ENCODE results near the gene CCDC141. TPM values are rescaled to one million over a fixed set of nuclear protein-coding genes. Genes with fewer than 3 reads are reported as not detected.

The CCDC141 gene
- total RNA-seq, 4 donors from 2014 or later = 1.7 to 7.7 (median 3.9) TPM

DNA sequence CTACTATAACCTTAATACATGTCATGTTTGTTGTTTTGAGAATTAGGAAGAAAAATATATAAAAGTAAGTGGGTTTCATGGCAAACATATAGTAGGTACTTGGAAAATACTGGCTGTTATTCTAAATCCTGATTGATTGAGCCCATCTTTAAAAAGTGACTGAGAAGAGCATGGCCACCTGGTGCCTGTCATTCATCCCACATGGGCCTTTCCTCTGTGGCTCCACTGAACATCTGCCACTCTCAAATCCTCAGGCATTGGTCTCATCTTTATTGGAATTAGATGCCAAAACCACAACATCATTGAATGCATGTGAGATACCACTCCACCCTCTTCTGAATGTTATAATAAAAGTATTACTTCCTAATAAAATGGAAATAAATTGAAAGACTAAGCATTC is 141.1 kb downstream of the CCDC141 start:
- TF ChIP-seq CTCF (IDR thresholded peaks at IDR 0.05) (no peak), EP300 (IDR thresholded peaks at IDR 0.05) (no peak), POLR2A (IDR thresholded peaks at IDR 0.05) (no peak)
- DNase-seq (ENCODE audit: low spot score in 2 of 2) = no peak
- no peaks in the 10 kb centered on the region for H3K36me3 ChIP-seq

DNA sequence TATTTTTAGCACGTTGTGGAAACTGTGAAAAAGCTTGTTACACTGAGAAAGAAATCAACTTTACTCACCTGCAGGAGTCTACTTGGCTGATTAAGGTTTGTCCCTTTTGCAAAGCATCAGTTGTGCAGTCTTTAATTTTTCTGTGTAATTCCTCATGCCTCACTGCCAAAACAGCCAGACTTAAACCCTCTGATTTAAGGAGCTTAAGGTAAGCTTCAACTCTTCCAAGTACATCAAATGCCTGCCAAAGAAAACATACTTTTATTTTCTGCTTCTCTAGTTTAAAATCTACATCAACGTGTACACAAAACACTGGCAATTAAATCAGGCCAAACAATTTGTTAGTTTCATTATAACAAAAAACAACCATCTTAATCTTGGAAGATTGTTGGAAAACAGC is 144.7 kb downstream of the CCDC141 start:
- Histone ChIP-seq H3K36me3 (no peaks in the 10 kb centered on the region), H3K4me3 (no peak overlapping the region), H3K27ac (no peak overlapping the region), H3K27me3 (no peaks in the 10 kb centered on the region), H3K4me1 (no peaks in the 10 kb centered on the region), H3K9me3 (no peaks in the 10 kb centered on the region)
- TF ChIP-seq CTCF (IDR thresholded peaks at IDR 0.05) (no peak), EP300 (IDR thresholded peaks at IDR 0.05) (no peak), POLR2A (IDR thresholded peaks at IDR 0.05) (no peak)
- no peak for DNase-seq (ENCODE audit: low spot score in 2 of 2)
- WGBS, 2 donors = 57 to 60% methylated on average over 2 of the region's 2 CpGs

More for the DNA sequence above, 141.1 kb downstream of the CCDC141 start:
- Histone ChIP-seq H3K27me3 (no peaks in the 10 kb centered on the region), H3K4me3 (no peak overlapping the region), H3K9me3 (no peaks in the 10 kb centered on the region), H3K27ac (no peak overlapping the region), H3K4me1 (no peaks in the 10 kb centered on the region)

- Histone ChIP-seq H3K9me3 (no peaks in the 10 kb centered on the region), H3K4me1 (no peaks in the 10 kb centered on the region), H3K27ac (no peak overlapping the region), H3K27me3 (no peaks in the 10 kb centered on the region), H3K36me3 (no peaks in the 10 kb centered on the region), H3K4me3 (no peak overlapping the region)
- no peak for DNase-seq (ENCODE audit: low spot score in 2 of 2)
- TF ChIP-seq EP300 (IDR thresholded peaks at IDR 0.05) (no peak), CTCF (IDR thresholded peaks at IDR 0.05) (no peak)
Measured at GRCh38 chr2:178899656-178900055, 150.3 kb downstream of the CCDC141 start.

DNA sequence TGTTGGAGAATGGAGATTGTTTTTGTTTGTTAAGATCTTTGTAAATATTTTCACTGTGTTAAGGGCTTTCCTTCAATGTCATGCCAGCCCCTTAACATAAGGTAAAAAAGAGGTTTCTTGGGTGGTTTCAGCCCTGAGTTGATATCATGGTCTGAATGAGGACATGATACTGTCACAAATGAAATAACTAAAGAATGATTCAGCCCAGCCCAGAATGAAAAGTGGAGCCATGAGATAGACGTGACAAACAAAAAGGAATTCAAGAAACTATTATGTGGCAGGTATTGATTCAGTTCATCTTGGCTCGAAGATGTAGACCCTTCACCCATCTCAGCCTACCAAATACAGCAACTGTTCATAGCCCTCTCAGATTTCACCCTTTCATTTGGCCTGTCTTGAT is 154.1 kb downstream of the CCDC141 start:
- peaks cover 0 to 4% (median 0%) of the 10 kb centered on the region in 4 donors for H3K4me1 ChIP-seq
- H3K4me3 ChIP-seq = no peak overlapping the region
- H3K9me3 ChIP-seq = no peaks in the 10 kb centered on the region
- 61 to 75% methylated on average over 2 of the region's 2 CpGs for WGBS, 2 donors
- no peak overlapping the region for H3K27ac ChIP-seq
- DNase-seq (ENCODE audit: low spot score in 2 of 2) = no peak
- no peaks in the 10 kb centered on the region for H3K27me3 ChIP-seq
- TF ChIP-seq EP300 (IDR thresholded peaks at IDR 0.05) (no peak), POLR2A (IDR thresholded peaks at IDR 0.05) (no peak), CTCF (IDR thresholded peaks at IDR 0.05) (no peak)
- no peaks in the 10 kb centered on the region for H3K36me3 ChIP-seq

GRCh38 chr2:178895171-178895570 is 154.8 kb downstream of the CCDC141 start:
- Histone ChIP-seq H3K27ac (no peak overlapping the region), H3K4me3 (no peak overlapping the region), H3K36me3 (no peaks in the 10 kb centered on the region), H3K27me3 (no peaks in the 10 kb centered on the region), H3K4me1 (peaks cover 0 to 4% (median 0%) of the 10 kb centered on the region in 4 donors), H3K9me3 (no peaks in the 10 kb centered on the region)
- 74 to 81% methylated on average over 2 of the region's 2 CpGs for WGBS, 2 donors
- DNase-seq (ENCODE audit: low spot score in 2 of 2) = no peak
- TF ChIP-seq EP300 (IDR thresholded peaks at IDR 0.05) = no peak
- no peak for TF ChIP-seq POLR2A (IDR thresholded peaks at IDR 0.05)
- TF ChIP-seq CTCF (IDR thresholded peaks at IDR 0.05) = no peak
